HCT116 (cell line): ENCODE results near the gene ACOT8.

Source experiments
- CTCF ChIP-seq, 3 experiments: fragments of 200-600 bp in 1 of 3; sonication (generic) in 1 of 3; IDR thresholded peaks in 2 of 3; conservative IDR thresholded peaks in 1 of 3; 2 replicates each; pipeline ENCODE4 v1.5.1; 2012 to 2017; ENCODE audit warnings: low read depth in 2 of 3, low read length in 2 of 3, antibody characterized with exemption in 1 of 3, borderline replicate concordance in 1 of 3, control low read depth in 1 of 3, mild to moderate bottlenecking in 1 of 3, mixed read lengths in 1 of 3, mixed run types in 1 of 3, moderate library complexity in 1 of 3; ENCODE audit not compliant: insufficient read depth in 1 of 3
- EZH2 ChIP-seq: fragments of 200-600 bp; sonication (generic); IDR thresholded peaks from 2 replicates; pipeline ENCODE4 v1.6.1; 2017; ENCODE audit warnings: antibody characterized with exemption, mixed run types
- EZH2phosphoT487 ChIP-seq: fragments of 200-600 bp; IDR thresholded peaks from 2 replicates; pipeline ENCODE4 v1.6.1; 2018; ENCODE audit warnings: antibody characterized with exemption, borderline replicate concordance
- REST ChIP-seq: IDR thresholded peaks from 2 replicates; pipeline ENCODE4 v1.6.1; 2012; ENCODE audit warnings: low read depth
- YY1 ChIP-seq: IDR thresholded peaks from 2 replicates; pipeline ENCODE4 v1.6.1; 2011; ENCODE audit warnings: low read length, low read depth, moderate library complexity, mild to moderate bottlenecking; ENCODE audit not compliant: insufficient replicate concordance; ENCODE audit errors: extremely low read depth

GRCh38 chr20:45842169-45842812 is 14.9 kb downstream of the ACOT8 start:
- TF ChIP-seq CTCF (IDR thresholded peaks at IDR 0.05 in 2 of 3, conservative IDR thresholded peaks at IDR 0.05 in 1 of 3; ENCODE audit: borderline replicate concordance in 1 of 3, insufficient read depth in 1 of 3, low read depth in 2 of 3, low read length in 2 of 3) (no peak), YY1 (no peak), REST (no peak), EZH2 (no peak), EZH2phosphoT487 (no peak)
